Fibroblast of villous mesenchyme (primary cell): ENCODE measurements around the gene C1QTNF1. TPM values are rescaled to one million over a fixed set of nuclear protein-coding genes. Genes with fewer than 3 reads are reported as not detected.

ENCODE experiments used
- DNase-seq: peaks from one replicate; pipeline ENCODE4 v3.0.0-alpha.2; 2010; ENCODE audit warnings: low read depth
- H3K4me3 ChIP-seq: 2 replicates; pipeline ENCODE4 v1.5.1; 2011; ENCODE audit warnings: low read depth, mild to moderate bottlenecking, low read length
- total RNA-seq: library from RNA; depleted of rRNA; stranded (reverse); fragments of >200 nt; gene quantifications from 2 replicates; pipeline ENCODE4 v1.2.3, GENCODE V29; 2012
- TF ChIP-seq, protein P1 (sequence below): IDR thresholded peaks from 2 replicates; pipeline ENCODE4 v1.5.1; 2012; ENCODE audit warnings: low read depth, mild to moderate bottlenecking, low read length; ENCODE audit not compliant: insufficient read depth

The C1QTNF1 gene
- total RNA-seq, 1 donor: 63.5 TPM

DNA sequence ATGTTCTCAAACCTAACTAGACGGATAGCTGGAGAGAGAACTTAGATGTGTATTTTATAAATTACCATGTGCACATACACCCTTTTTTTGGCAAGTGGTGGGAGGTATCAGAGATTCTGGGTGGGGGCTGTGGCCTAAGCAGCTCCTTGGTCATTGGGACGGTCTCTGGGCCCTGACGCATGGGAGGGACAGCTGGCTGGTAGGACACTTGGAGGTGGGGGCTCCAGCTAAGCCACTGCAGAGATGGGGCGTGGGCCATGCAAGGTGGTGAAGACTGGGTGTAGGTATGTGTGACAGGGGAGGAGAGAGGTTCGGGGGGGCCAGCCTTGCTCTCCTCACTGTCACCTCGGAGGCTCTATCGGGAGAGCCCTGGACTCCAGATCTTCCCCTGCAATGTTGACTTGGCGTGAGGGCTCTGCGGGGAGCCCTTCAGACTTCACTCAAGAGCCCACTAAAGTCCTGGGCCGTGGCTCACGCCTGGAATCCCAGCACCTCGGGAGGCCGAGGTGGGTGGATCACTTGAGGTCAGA is 17.1 kb downstream of the C1QTNF1 start:
- H3K4me3 ChIP-seq: no peak overlapping the region
- no peak for DNase-seq
- TF ChIP-seq, protein P1, sequence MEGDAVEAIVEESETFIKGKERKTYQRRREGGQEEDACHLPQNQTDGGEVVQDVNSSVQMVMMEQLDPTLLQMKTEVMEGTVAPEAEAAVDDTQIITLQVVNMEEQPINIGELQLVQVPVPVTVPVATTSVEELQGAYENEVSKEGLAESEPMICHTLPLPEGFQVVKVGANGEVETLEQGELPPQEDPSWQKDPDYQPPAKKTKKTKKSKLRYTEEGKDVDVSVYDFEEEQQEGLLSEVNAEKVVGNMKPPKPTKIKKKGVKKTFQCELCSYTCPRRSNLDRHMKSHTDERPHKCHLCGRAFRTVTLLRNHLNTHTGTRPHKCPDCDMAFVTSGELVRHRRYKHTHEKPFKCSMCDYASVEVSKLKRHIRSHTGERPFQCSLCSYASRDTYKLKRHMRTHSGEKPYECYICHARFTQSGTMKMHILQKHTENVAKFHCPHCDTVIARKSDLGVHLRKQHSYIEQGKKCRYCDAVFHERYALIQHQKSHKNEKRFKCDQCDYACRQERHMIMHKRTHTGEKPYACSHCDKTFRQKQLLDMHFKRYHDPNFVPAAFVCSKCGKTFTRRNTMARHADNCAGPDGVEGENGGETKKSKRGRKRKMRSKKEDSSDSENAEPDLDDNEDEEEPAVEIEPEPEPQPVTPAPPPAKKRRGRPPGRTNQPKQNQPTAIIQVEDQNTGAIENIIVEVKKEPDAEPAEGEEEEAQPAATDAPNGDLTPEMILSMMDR: no peak

GRCh38 chr17:79041723-79042420 is 17.9 kb downstream of the C1QTNF1 start:
- H3K4me3 ChIP-seq: no peak overlapping the region
- TF ChIP-seq, protein P1: no peak
- no peak for DNase-seq

GRCh38 chr17:79042421-79043190 is 18.6 kb downstream of the C1QTNF1 start:
- peak; percentile 68 for DNase-seq
- TF ChIP-seq, protein P1: peak; percentile 95
- no peak overlapping the region for H3K4me3 ChIP-seq

- DNase-seq: no peak
- no peak overlapping the region for H3K4me3 ChIP-seq
- TF ChIP-seq, protein P1: no peak
These were observed 19.4 kb downstream of the C1QTNF1 start for GRCh38 chr17:79043191-79043930.

- DNase-seq: no peak
- TF ChIP-seq, protein P1: no peak
These were observed 20.0 kb downstream of the C1QTNF1 start for GRCh38 chr17:79043931-79044320.

DNA sequence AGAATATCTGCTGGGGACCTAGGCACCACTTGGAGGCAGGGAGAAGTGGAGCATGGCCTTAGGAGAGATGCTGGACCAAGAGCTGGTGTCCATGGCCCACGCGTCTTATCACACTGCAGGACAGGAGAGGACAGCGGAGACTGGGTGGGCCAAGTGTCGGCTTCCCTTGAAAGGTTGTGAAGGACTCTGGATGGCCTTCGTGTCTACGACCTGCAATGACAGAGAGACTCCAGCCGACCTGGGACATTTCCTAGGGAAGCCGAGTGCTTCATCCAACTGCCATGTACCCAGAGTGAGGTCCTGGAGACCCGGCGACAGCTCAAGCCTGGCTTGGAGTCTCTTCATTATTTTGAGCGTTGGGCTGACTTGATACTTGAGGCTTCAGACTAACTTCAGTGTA is 20.5 kb downstream of the C1QTNF1 start:
- DNase-seq: no peak
- H3K4me3 ChIP-seq: no peak overlapping the region
- TF ChIP-seq, protein P1: no peak

More at GRCh38 chr17:79043931-79044320, 20.0 kb downstream of the C1QTNF1 start:
- H3K4me3 ChIP-seq: no peak overlapping the region
